Activated T-cell treated with anti-CD3 and anti-CD28 coated beads, Interleukin-2, amount 50 U/mL, for 72 hours (primary cell): ENCODE measurements around the gene SLC9A6. TPM values are rescaled to one million over a fixed set of nuclear protein-coding genes. Genes with fewer than 3 reads are reported as not detected.
"Not testable (repeated sequence)": the region's sequence is repeated elsewhere in the genome, so short reads cannot be mapped to it uniquely, and the experiment has no call there.

Source experiments
- ATAC-seq, 2 donors: fragments of 150-1000 bp; cut with Tn5 transposase; replicated peaks in 1 of 2; 2 replicates each; pipeline ENCODE4 v1.10.0; 2021; ENCODE audit warnings: moderate library complexity in 2 of 2, mild to moderate bottlenecking in 1 of 2
- DNase-seq, 2 donors: peaks; one replicate each; pipeline ENCODE4 v3.0.0; 2021 to 2022; ENCODE audit warnings: mixed read lengths in 1 of 2
- H3K27ac Mint-ChIP-seq: one replicate; pipeline ENCODE4 v1.8.0; 2022; ENCODE audit warnings: mild to moderate bottlenecking, moderate library complexity, mixed read lengths
- H3K27me3 Mint-ChIP-seq: one replicate; pipeline ENCODE4 v1.8.0; 2022; ENCODE audit warnings: low read depth, mixed read lengths
- H3K36me3 Mint-ChIP-seq, 2 donors: one replicate each; pipeline ENCODE4 v1.8.0; 2022; ENCODE audit warnings: mixed read lengths in 2 of 2, mild to moderate bottlenecking in 1 of 2; ENCODE audit not compliant: insufficient read depth in 2 of 2
- H3K4me1 Mint-ChIP-seq: one replicate; pipeline ENCODE4 v1.8.0; 2022; ENCODE audit warnings: low read depth, mixed read lengths
- H3K4me3 Mint-ChIP-seq, 2 donors: one replicate each; pipeline ENCODE4 v1.8.0; 2022; ENCODE audit warnings: mild to moderate bottlenecking in 2 of 2, mixed read lengths in 2 of 2, moderate library complexity in 2 of 2
- H3K9me3 Mint-ChIP-seq, 2 donors: one replicate each; pipeline ENCODE4 v1.8.0; 2022; ENCODE audit warnings: mixed read lengths in 2 of 2
- total RNA-seq, 2 donors: library from RNA; stranded (reverse); gene quantifications; one replicate each; pipeline ENCODE4 v1.2.3, GENCODE V29; 2022

SLC9A6 gene
- total RNA-seq, 2 donors from 2014 or later = 11.4 to 12.2 TPM

DNA sequence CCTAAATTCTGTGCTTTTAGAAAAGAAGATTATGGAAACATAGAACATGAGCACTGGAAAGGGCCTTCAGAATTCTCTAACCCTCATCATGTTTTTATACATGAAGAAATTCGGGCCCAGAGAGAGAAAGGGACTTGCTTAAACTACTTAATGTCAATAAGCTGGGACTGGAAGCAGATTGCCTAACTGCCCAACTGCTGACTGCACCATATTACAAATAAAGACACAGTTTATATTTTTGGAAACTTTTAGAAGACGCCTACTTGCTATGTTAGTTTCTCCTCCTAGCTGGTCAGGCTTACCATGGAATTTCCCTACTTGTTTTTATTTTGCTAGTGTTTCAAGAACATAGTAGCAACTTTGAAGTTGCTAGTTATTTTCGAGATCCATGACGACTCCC, 47.1 kb downstream of the SLC9A6 start:
- H3K36me3 Mint-ChIP-seq = peaks cover 0 to 3% of the 10 kb centered on the region in 2 donors
- no peak for DNase-seq
- no peak overlapping the region for H3K27ac Mint-ChIP-seq
- no peak overlapping the region for H3K4me3 Mint-ChIP-seq
- H3K4me1 Mint-ChIP-seq = no peaks in the 10 kb centered on the region
- no peak for ATAC-seq
- no peaks in the 10 kb centered on the region for H3K9me3 Mint-ChIP-seq
- peaks cover 13% of the 10 kb centered on the region for H3K27me3 Mint-ChIP-seq

DNA sequence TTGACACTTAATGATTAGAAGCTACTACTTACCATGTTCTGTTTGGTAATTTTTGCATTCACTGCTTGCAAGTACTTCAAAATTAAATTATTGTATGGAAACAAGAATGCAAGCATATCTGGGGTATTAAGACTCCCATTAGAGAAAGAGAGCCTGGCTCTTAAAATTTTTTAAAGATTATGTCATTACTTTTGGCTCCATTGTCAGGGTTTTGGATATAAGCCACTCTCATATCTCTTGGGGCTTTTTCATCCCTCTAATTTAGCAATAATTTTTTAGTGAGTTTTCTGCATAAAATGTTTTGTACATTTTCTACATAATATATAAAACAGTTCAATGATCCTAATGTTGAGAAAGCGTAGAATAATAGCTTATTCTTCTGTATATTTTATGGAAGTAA, 49.4 kb downstream of the SLC9A6 start:
- no peak for ATAC-seq

DNA sequence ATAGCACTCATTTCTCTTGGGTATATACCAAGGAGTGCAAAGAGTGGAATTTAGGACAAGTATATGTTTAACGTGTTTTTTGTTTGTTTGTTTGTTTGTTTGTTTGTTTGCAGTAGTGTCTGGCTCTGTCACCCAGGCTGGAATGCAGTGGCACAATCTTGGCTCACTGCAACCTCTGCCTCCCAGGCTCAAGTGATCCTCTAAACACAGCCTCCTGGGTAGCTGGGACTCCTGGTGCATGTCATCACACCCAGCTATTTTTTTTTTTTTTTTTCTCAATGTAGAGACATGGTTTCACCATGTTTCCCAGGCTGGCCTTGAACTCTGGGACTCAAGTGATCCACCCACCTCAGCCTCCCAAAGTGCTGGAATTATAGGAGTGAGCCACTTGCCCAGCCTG, 50.4 kb downstream of the SLC9A6 start:
- H3K27me3 Mint-ChIP-seq = peaks cover 10% of the 10 kb centered on the region
- no peak overlapping the region for H3K27ac Mint-ChIP-seq
- peaks cover 0 to 3% of the 10 kb centered on the region in 2 donors for H3K36me3 Mint-ChIP-seq
- no peak overlapping the region for H3K4me3 Mint-ChIP-seq
- H3K9me3 Mint-ChIP-seq = no peaks in the 10 kb centered on the region
- DNase-seq = no peak
- ATAC-seq = no peak
- no peaks in the 10 kb centered on the region for H3K4me1 Mint-ChIP-seq

More for the DNA sequence above, 49.4 kb downstream of the SLC9A6 start:
- H3K27ac Mint-ChIP-seq = no peak overlapping the region
- H3K4me1 Mint-ChIP-seq = no peaks in the 10 kb centered on the region
- H3K4me3 Mint-ChIP-seq = no peak overlapping the region
- H3K27me3 Mint-ChIP-seq = peaks cover 8% of the 10 kb centered on the region
- DNase-seq = no peak
- H3K9me3 Mint-ChIP-seq = no peaks in the 10 kb centered on the region
- H3K36me3 Mint-ChIP-seq = peaks cover 0 to 3% of the 10 kb centered on the region in 2 donors

GRCh38 chrX:136039485-136039884, 54.2 kb downstream of the SLC9A6 start:
- Mint-ChIP-seq H3K4me1 (no peaks in the 10 kb centered on the region), H3K36me3 (peaks cover 0 to 3% of the 10 kb centered on the region in 2 donors), H3K4me3 (no peak overlapping the region), H3K9me3 (no peaks in the 10 kb centered on the region), H3K27ac (no peak overlapping the region), H3K27me3 (peaks cover 10% of the 10 kb centered on the region)
- DNase-seq (no peak), ATAC-seq (no peak)

- Mint-ChIP-seq H3K9me3 (no peaks in the 10 kb centered on the region), H3K4me1 (no peaks in the 10 kb centered on the region), H3K27me3 (peaks cover 10% of the 10 kb centered on the region), H3K4me3 (no peak overlapping the region), H3K36me3 (peaks cover 0 to 3% of the 10 kb centered on the region in 2 donors), H3K27ac (no peak overlapping the region)
- no peak for ATAC-seq
- no peak for DNase-seq
Observed at GRCh38 chrX:136039968-136040367, 54.7 kb downstream of the SLC9A6 start.

DNA sequence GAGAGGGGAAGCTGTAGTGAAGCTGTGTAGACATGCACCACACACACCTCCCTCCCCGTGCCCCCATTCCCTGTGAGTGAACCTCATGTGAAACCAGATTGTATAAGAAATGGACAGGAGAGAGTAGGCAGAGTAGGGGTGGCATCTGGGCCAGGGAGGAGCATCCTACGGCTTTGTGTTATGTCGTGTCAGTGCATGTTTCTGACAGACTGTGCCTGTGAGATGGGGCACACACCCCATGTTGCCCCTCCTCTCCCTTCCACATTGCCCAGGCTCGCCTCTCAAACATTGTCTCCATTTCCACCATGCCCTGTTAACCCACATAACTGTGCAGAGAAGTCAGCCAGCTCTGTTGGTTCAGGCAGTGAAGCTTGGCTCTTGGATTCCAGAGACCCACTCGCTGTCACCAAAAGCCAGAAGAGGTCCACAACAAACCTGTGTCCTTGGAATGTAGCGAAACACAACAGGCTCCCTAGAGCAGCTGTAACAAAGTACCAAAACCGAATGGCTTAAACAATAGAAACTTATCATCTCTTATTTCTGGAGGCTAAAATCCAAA, 56.1 kb downstream of the SLC9A6 start:
- Mint-ChIP-seq H3K27ac (no peak overlapping the region), H3K9me3 (no peaks in the 10 kb centered on the region), H3K4me3 (no peak overlapping the region), H3K36me3 (peaks cover 0 to 2% of the 10 kb centered on the region in 2 donors), H3K4me1 (no peaks in the 10 kb centered on the region), H3K27me3 (peaks cover 9% of the 10 kb centered on the region)
- DNase-seq (no peak), ATAC-seq (no peak)

DNA sequence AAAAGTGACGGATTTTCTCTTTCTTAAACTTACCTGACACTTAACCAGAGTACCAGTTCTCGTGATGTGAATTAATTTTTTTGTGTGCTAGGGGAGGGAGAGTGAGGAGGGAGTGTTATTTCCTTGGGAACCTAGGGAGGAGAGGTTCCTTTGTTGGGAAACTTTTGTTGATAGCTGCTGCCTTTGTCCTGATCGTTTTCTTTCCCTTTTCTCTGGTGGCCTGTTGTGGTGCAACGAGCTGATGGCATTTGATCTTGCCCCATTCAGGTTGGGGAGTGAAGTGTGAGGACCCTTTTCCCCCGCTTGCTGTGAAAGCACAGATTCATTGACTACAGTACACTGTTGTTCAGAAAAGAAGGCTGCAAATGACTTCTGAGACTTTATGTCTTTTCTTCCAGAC, 59.8 kb downstream of the SLC9A6 start:
- no peaks in the 10 kb centered on the region for H3K4me1 Mint-ChIP-seq
- no peak overlapping the region for H3K4me3 Mint-ChIP-seq
- no peaks in the 10 kb centered on the region for H3K9me3 Mint-ChIP-seq
- ATAC-seq = no peak
- DNase-seq = no peak
- H3K36me3 Mint-ChIP-seq = peaks cover 0 to 2% of the 10 kb centered on the region in 2 donors
- H3K27ac Mint-ChIP-seq = no peak overlapping the region
- H3K27me3 Mint-ChIP-seq = peaks cover 2% of the 10 kb centered on the region

GRCh38 chrX:136046295-136047015, 61.2 kb downstream of the SLC9A6 start:
- DNase-seq (no peak), ATAC-seq (no peak)
- peaks cover 0 to 2% of the 10 kb centered on the region in 2 donors for H3K36me3 Mint-ChIP-seq
- H3K4me1 Mint-ChIP-seq = no peaks in the 10 kb centered on the region
- no peaks in the 10 kb centered on the region for H3K9me3 Mint-ChIP-seq
- H3K27ac Mint-ChIP-seq = no peak overlapping the region
- H3K27me3 Mint-ChIP-seq = peaks cover 9% of the 10 kb centered on the region
- no peak overlapping the region for H3K4me3 Mint-ChIP-seq

- Mint-ChIP-seq H3K36me3 (peaks cover 0 to 2% of the 10 kb centered on the region in 2 donors), H3K4me1 (no peaks in the 10 kb centered on the region), H3K9me3 (no peaks in the 10 kb centered on the region), H3K27ac (no peak overlapping the region), H3K27me3 (peaks cover 9% of the 10 kb centered on the region), H3K4me3 (no peak overlapping the region)
- no peak for DNase-seq
- no peak for ATAC-seq
Observed at GRCh38 chrX:136047016-136047642, 61.9 kb downstream of the SLC9A6 start.

GRCh38 chrX:136047969-136048368, 62.7 kb downstream of the SLC9A6 start:
- H3K9me3 Mint-ChIP-seq = no peaks in the 10 kb centered on the region
- H3K27ac Mint-ChIP-seq = no peak overlapping the region
- H3K4me3 Mint-ChIP-seq = no peak overlapping the region
- DNase-seq (no peak), ATAC-seq (no peak)
- peaks cover 0 to 2% of the 10 kb centered on the region in 2 donors for H3K36me3 Mint-ChIP-seq
- peaks cover 9% of the 10 kb centered on the region for H3K27me3 Mint-ChIP-seq
- no peaks in the 10 kb centered on the region for H3K4me1 Mint-ChIP-seq

DNA sequence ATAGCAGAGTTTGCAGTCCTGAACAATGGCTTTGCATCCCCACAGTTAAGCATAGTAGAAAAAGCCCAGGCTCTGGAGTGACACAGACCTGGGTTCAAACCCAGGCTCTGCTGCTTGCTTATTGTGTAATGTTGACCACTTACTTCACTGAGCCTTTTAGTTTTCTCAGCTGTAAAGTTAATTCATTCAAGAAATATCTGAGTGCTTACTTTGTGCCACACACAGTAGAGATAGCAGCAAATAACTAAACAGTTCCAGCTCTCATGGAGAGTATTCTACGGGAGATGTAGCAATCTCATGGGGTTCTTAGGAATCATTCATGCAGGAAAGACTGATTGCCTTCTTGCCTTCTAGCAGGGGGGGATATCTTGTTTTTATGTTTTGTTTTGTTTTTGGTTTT, 63.2 kb downstream of the SLC9A6 start:
- Mint-ChIP-seq H3K4me3 (no peak overlapping the region), H3K27me3 (peaks cover 9% of the 10 kb centered on the region), H3K36me3 (peaks cover 0 to 2% of the 10 kb centered on the region in 2 donors), H3K4me1 (no peaks in the 10 kb centered on the region), H3K27ac (no peak overlapping the region), H3K9me3 (no peaks in the 10 kb centered on the region)
- ATAC-seq (no peak), DNase-seq (no peak)

- H3K4me3 Mint-ChIP-seq = no peak overlapping the region
- H3K9me3 Mint-ChIP-seq = no peaks in the 10 kb centered on the region
- H3K36me3 Mint-ChIP-seq = peaks cover 0 to 2% of the 10 kb centered on the region in 2 donors
- H3K27ac Mint-ChIP-seq = no peak overlapping the region
- no peak for DNase-seq
- H3K27me3 Mint-ChIP-seq = peaks cover 11% of the 10 kb centered on the region
- H3K4me1 Mint-ChIP-seq = no peaks in the 10 kb centered on the region
- ATAC-seq = no peak
Observed at GRCh38 chrX:136049608-136050007, 64.4 kb downstream of the SLC9A6 start.

GRCh38 chrX:136050875-136051274, 65.6 kb downstream of the SLC9A6 start:
- H3K9me3 Mint-ChIP-seq, ATAC-seq, H3K4me3 Mint-ChIP-seq, H3K27ac Mint-ChIP-seq, H3K4me1 Mint-ChIP-seq, H3K36me3 Mint-ChIP-seq, DNase-seq: not testable (repeated sequence)
- peaks cover 17% of the 10 kb centered on the region for H3K27me3 Mint-ChIP-seq
